HepG2 (cell line): ENCODE data around the gene COQ10B. TPM values are rescaled to one million over a fixed set of nuclear protein-coding genes. Genes with fewer than 3 reads are reported as not detected.

Experiments
- POLR2A ChIP-seq, 2 experiments: IDR thresholded peaks; 2 replicates each; pipeline ENCODE4 v1.6.1; 2011; ENCODE audit warnings: low read depth in 2 of 2, low read length in 2 of 2, mild to moderate bottlenecking in 1 of 2, moderate library complexity in 1 of 2; ENCODE audit not compliant: insufficient read depth in 1 of 2
- RAD51 ChIP-seq: fragments of 450-650 bp; IDR thresholded peaks from 2 replicates; pipeline ENCODE4 v1.6.1; 2016; ENCODE audit warnings: borderline replicate concordance
- SSRP1 ChIP-seq: IDR thresholded peaks from 2 replicates; pipeline ENCODE4 v1.6.1; 2016; ENCODE audit warnings: control low read depth
- ZC3H13 ChIP-seq: sonication (generic); formaldehyde crosslinking; IDR thresholded peaks from 2 replicates; pipeline ENCODE4 v1.8.1; 2023; ENCODE audit warnings: mild to moderate bottlenecking, missing genetic modification reagents, moderate library complexity
- ZNF749 ChIP-seq: sonication (generic); formaldehyde crosslinking; IDR thresholded peaks from 2 replicates; pipeline ENCODE4 v1.8.0; 2022; ENCODE audit warnings: mild to moderate bottlenecking, missing genetic modification reagents, moderate library complexity, borderline replicate concordance
- polyA plus RNA-seq, 8 experiments: library from polyadenylated mRNA; depleted of rRNA in 3 of 8; stranded (reverse) in 7 of 8; unstranded in 1 of 8; fragments of >200 nt; fragmentation: Illumina TruSeq in 4 of 8; extraction: Trizol in 4 of 8; gene quantifications; 2 replicates each; pipeline versions ENCODE4 v1.2.1 to v1.2.3, GENCODE V29; 2011 to 2016; ENCODE audit warnings: low read depth in 4 of 8, missing spikeins in 1 of 8, mixed read lengths in 1 of 8; ENCODE audit not compliant: insufficient read depth in 1 of 8
- total RNA-seq, 5 experiments: library from RNA; depleted of rRNA; stranded (reverse); fragments of >200 nt; fragmentation: Illumina TruSeq; extraction: Trizol; gene quantifications; 2 replicates each; pipeline ENCODE4 v1.2.3, GENCODE V29; 2016; ENCODE audit warnings: low read depth in 1 of 5
- TF ChIP-seq, protein P1 (sequence below): sonication (generic); formaldehyde crosslinking; IDR thresholded peaks from 2 replicates; pipeline ENCODE4 v1.4.0; 2020; ENCODE audit warnings: low read depth, missing genetic modification reagents
- TF ChIP-seq, protein P2 (sequence below): IDR thresholded peaks from 2 replicates; pipeline ENCODE4 v1.6.1; 2016; ENCODE audit warnings: missing compliant biosample characterization, missing genetic modification reagents, borderline replicate concordance
- TF ChIP-seq, protein P3 (sequence below): sonication (generic); formaldehyde crosslinking; IDR thresholded peaks from 2 replicates; pipeline ENCODE4 v1.9.0; 2021; ENCODE audit warnings: missing genetic modification reagents, mild to moderate bottlenecking, borderline replicate concordance
- TF ChIP-seq, protein P4 (sequence below): sonication (generic); formaldehyde crosslinking; IDR thresholded peaks from 2 replicates; pipeline ENCODE4 v1.4.0; 2020; ENCODE audit warnings: missing genetic modification reagents
- TF ChIP-seq, protein P5 (sequence below): sonication (generic); formaldehyde crosslinking; IDR thresholded peaks from 2 replicates; pipeline ENCODE4 v1.5.1; 2020; ENCODE audit warnings: missing genetic modification reagents, mild to moderate bottlenecking, borderline replicate concordance
- TF ChIP-seq, protein P6 (sequence below): sonication (generic); formaldehyde crosslinking; IDR thresholded peaks from 2 replicates; pipeline ENCODE4 v1.5.0; 2020; ENCODE audit warnings: missing genetic modification reagents

Gene COQ10B
- total and polyA plus RNA-seq, 2 of the 13 experiments (the other 11 are each of a cell fraction or from before 2014, with no cell fraction given), result 4.6 to 34.9 TPM

DNA sequence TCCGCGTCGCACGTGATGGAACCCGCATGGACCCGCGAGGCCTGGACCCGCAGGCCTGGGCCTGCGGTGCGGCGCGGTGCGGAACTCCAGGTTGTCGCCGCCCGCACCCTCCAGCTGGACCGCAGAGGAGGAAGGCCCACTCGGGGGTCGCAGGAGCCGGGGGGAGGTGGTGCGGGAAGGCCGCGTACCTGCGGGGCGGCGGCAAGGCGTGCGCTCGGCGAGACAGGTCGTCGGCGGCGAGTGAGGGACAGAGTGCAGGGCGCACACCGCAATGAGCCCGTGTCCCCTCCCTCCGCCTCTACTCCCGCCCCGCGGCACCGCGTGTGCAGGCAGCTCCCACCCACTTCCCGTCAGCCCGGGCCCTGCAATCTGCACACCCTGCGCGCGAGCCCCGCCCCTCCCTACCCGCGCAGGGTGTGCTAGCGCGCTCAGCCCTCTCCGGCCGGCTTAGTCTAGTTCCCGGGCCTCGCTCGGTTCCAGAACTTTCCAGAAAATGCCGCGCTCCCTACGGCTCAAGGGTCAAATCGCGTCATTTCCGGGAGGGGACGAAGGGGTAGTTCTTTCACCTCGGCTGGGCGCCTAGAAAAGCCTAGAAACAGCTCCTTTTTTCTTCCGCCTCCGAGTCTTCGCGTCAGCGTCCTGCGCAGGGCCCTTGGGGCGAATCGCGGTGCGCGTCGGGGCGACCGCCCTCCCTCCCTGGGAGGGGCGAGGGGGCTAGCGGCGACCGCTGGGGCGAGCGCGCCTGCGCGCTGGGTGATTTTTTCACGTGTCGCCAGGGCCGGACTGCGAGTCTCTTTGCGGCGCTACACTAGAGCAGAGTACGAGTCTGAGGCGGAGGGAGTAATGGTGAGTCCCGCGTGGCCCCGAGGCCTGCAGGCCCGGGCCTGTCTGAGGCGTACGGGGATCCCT is 46.5 kb downstream of the COQ10B start, which contains the start of the genes HSPD1 and HSPE1 (continued):
- TF ChIP-seq, protein P1, sequence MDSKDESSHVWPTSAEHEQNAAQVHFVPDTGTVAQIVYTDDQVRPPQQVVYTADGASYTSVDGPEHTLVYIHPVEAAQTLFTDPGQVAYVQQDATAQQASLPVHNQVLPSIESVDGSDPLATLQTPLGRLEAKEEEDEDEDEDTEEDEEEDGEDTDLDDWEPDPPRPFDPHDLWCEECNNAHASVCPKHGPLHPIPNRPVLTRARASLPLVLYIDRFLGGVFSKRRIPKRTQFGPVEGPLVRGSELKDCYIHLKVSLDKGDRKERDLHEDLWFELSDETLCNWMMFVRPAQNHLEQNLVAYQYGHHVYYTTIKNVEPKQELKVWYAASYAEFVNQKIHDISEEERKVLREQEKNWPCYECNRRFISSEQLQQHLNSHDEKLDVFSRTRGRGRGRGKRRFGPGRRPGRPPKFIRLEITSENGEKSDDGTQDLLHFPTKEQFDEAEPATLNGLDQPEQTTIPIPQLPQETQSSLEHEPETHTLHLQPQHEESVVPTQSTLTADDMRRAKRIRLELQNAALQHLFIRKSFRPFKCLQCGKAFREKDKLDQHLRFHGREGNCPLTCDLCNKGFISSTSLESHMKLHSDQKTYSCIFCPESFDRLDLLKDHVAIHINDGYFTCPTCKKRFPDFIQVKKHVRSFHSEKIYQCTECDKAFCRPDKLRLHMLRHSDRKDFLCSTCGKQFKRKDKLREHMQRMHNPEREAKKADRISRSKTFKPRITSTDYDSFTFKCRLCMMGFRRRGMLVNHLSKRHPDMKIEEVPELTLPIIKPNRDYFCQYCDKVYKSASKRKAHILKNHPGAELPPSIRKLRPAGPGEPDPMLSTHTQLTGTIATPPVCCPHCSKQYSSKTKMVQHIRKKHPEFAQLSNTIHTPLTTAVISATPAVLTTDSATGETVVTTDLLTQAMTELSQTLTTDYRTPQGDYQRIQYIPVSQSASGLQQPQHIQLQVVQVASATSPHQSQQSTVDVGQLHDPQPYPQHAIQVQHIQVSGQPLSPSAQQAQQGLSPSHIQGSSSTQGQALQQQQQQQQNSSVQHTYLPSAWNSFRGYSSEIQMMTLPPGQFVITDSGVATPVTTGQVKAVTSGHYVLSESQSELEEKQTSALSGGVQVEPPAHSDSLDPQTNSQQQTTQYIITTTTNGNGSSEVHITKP (CRISPR knock-in tag), result no peak; the same call in none of the 2 replicates
- TF ChIP-seq, protein P2, sequence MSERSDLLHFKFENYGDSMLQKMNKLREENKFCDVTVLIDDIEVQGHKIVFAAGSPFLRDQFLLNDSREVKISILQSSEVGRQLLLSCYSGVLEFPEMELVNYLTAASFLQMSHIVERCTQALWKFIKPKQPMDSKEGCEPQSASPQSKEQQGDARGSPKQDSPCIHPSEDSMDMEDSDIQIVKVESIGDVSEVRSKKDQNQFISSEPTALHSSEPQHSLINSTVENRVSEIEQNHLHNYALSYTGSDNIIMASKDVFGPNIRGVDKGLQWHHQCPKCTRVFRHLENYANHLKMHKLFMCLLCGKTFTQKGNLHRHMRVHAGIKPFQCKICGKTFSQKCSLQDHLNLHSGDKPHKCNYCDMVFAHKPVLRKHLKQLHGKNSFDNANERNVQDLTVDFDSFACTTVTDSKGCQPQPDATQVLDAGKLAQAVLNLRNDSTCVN (CRISPR knock-in tag), result peak; percentile 100
- TF ChIP-seq, protein P3, sequence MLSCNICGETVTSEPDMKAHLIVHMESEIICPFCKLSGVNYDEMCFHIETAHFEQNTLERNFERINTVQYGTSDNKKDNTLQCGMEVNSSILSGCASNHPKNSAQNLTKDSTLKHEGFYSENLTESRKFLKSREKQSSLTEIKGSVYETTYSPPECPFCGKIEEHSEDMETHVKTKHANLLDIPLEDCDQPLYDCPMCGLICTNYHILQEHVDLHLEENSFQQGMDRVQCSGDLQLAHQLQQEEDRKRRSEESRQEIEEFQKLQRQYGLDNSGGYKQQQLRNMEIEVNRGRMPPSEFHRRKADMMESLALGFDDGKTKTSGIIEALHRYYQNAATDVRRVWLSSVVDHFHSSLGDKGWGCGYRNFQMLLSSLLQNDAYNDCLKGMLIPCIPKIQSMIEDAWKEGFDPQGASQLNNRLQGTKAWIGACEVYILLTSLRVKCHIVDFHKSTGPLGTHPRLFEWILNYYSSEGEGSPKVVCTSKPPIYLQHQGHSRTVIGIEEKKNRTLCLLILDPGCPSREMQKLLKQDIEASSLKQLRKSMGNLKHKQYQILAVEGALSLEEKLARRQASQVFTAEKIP, result peak; percentile 91; the same call in 1 of the 2 replicates
- TF ChIP-seq ZC3H13, result peak; percentile 94
- TF ChIP-seq, protein P4, sequence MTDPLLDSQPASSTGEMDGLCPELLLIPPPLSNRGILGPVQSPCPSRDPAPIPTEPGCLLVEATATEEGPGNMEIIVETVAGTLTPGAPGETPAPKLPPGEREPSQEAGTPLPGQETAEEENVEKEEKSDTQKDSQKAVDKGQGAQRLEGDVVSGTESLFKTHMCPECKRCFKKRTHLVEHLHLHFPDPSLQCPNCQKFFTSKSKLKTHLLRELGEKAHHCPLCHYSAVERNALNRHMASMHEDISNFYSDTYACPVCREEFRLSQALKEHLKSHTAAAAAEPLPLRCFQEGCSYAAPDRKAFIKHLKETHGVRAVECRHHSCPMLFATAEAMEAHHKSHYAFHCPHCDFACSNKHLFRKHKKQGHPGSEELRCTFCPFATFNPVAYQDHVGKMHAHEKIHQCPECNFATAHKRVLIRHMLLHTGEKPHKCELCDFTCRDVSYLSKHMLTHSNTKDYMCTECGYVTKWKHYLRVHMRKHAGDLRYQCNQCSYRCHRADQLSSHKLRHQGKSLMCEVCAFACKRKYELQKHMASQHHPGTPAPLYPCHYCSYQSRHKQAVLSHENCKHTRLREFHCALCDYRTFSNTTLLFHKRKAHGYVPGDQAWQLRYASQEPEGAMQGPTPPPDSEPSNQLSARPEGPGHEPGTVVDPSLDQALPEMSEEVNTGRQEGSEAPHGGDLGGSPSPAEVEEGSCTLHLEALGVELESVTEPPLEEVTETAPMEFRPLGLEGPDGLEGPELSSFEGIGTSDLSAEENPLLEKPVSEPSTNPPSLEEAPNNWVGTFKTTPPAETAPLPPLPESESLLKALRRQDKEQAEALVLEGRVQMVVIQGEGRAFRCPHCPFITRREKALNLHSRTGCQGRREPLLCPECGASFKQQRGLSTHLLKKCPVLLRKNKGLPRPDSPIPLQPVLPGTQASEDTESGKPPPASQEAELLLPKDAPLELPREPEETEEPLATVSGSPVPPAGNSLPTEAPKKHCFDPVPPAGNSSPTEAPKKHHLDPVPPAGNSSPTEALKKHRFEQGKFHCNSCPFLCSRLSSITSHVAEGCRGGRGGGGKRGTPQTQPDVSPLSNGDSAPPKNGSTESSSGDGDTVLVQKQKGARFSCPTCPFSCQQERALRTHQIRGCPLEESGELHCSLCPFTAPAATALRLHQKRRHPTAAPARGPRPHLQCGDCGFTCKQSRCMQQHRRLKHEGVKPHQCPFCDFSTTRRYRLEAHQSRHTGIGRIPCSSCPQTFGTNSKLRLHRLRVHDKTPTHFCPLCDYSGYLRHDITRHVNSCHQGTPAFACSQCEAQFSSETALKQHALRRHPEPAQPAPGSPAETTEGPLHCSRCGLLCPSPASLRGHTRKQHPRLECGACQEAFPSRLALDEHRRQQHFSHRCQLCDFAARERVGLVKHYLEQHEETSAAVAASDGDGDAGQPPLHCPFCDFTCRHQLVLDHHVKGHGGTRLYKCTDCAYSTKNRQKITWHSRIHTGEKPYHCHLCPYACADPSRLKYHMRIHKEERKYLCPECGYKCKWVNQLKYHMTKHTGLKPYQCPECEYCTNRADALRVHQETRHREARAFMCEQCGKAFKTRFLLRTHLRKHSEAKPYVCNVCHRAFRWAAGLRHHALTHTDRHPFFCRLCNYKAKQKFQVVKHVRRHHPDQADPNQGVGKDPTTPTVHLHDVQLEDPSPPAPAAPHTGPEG, result no peak; the same call in none of the 2 replicates
- TF ChIP-seq ZNF749 (CRISPR knock-in tag), result peak; percentile 99
- TF ChIP-seq, protein P5, sequence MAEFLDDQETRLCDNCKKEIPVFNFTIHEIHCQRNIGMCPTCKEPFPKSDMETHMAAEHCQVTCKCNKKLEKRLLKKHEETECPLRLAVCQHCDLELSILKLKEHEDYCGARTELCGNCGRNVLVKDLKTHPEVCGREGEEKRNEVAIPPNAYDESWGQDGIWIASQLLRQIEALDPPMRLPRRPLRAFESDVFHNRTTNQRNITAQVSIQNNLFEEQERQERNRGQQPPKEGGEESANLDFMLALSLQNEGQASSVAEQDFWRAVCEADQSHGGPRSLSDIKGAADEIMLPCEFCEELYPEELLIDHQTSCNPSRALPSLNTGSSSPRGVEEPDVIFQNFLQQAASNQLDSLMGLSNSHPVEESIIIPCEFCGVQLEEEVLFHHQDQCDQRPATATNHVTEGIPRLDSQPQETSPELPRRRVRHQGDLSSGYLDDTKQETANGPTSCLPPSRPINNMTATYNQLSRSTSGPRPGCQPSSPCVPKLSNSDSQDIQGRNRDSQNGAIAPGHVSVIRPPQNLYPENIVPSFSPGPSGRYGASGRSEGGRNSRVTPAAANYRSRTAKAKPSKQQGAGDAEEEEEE, result peak; percentile 94; the same call in 1 of the 2 replicates
- TF ChIP-seq SSRP1 (CRISPR knock-in tag), result peak; percentile 96; the same call in 1 of the 2 replicates
- TF ChIP-seq, protein P6, sequence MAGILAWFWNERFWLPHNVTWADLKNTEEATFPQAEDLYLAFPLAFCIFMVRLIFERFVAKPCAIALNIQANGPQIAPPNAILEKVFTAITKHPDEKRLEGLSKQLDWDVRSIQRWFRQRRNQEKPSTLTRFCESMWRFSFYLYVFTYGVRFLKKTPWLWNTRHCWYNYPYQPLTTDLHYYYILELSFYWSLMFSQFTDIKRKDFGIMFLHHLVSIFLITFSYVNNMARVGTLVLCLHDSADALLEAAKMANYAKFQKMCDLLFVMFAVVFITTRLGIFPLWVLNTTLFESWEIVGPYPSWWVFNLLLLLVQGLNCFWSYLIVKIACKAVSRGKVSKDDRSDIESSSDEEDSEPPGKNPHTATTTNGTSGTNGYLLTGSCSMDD, result peak; percentile 21; the same call in 1 of the 2 replicates
- TF ChIP-seq RAD51, result no peak
- peak; percentile 97 to 100 for TF ChIP-seq POLR2A (IDR thresholded peaks at IDR 0.05; ENCODE audit: insufficient read depth in 1 of 2, low read depth in 2 of 2, low read length in 2 of 2)
